Subcutaneous adipose tissue (tissue), 4 donors: ENCODE data around the gene CUTA. TPM values are rescaled to one million over a fixed set of nuclear protein-coding genes. Genes with fewer than 3 reads are reported as not detected.

Source experiments
- CTCF ChIP-seq: fragments of 450-650 bp; IDR thresholded peaks from one replicate; pipeline ENCODE4 v1.5.1; 2016; ENCODE audit warnings: low read depth, mild to moderate bottlenecking, control low read depth, antibody characterized with exemption, moderate library complexity
- total RNA-seq, 4 donors: library from RNA; depleted of rRNA; stranded (reverse); fragments of >200 nt; gene quantifications; one replicate each; pipeline ENCODE4 v1.1.0, GENCODE V29; 2016

CUTA gene
- total RNA-seq, 4 donors from 2014 or later, result 66.7 to 92.6 (median 79.6) TPM

- TF ChIP-seq CTCF, result no peak
These were observed 11.8 kb downstream of the CUTA start for GRCh38 chr6:33406126-33406525.

- no peak for TF ChIP-seq CTCF
These were observed 12.4 kb downstream of the CUTA start for GRCh38 chr6:33405386-33405940.

GRCh38 chr6:33404884-33405283 lies 13.0 kb downstream of the CUTA start:
- no peak for TF ChIP-seq CTCF

- no peak for TF ChIP-seq CTCF
These were observed 20.4 kb downstream of the CUTA start for GRCh38 chr6:33397541-33397940.

- TF ChIP-seq CTCF, result no peak
These were observed 24.9 kb downstream of the CUTA start for GRCh38 chr6:33392979-33393378.

GRCh38 chr6:33392595-33392948 lies 25.3 kb downstream of the CUTA start:
- no peak for TF ChIP-seq CTCF

GRCh38 chr6:33391922-33392594 lies 25.8 kb downstream of the CUTA start:
- no peak for TF ChIP-seq CTCF
